HG02571 (cell line): ENCODE measurements around the gene CDK5.

Experiments used
- ATAC-seq: cut with Tn5 transposase; IDR thresholded peaks from one replicate; pipeline ENCODE4 v1.9.1; 2021; ENCODE audit warnings: mild to moderate bottlenecking, moderate library complexity; ENCODE audit not compliant: unreplicated experiment

The CDK5 gene

DNA sequence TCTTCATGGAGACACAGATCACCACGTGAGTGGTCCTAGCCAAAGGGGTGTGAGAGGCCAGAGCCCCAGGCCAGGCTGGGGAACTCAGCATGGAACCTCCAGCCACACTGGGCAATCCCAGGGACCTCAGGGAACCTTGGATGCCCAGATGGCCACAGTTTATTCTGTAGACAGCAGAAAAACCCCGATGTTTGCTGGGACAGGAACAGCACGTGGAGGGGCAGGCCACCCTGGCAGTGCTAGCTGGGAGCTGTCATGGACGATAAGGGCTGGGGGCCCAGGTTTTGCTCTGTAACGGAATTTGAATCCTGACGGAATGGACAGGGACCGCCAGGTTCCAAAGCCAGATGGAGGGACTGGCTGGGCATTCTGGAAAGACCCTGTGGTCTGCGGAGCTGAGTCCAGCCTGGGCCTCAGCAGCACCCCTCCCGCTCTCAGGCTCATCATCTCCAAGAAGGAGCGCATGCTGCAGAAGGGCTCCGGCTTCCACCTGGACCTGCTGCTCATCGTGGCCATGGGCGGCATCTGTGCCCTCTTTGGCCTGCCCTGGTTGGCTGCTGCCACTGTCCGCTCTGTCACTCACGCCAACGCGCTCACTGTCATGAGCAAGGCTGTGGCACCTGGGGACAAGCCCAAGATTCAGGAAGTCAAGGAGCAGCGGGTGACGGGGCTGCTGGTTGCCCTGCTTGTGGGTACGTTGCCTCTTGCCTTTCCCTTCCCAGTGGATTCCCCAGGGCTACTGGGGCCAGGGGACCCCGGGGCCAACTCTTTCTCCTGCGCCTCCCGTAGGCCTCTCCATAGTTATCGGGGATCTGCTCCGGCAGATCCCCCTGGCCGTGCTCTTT is 17.3 kb upstream of the CDK5 start:
- ATAC-seq, result no peak

DNA sequence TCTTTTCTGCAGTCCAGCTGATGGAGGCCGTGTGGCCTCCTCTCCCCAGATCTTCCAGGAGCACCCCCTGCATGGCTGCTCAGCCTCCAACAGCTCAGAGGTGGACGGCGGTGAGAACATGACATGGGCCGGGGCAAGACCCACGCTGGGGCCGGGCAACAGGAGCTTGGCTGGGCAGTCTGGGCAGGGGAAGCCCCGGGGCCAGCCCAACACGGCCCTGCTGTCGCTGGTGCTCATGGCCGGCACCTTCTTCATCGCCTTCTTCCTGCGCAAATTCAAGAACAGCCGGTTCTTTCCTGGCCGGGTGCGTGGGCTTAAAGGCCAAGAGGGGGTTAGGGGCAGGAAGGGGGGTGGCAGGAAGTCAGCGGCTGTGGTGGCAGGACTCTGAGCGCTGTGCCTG is 16.3 kb upstream of the CDK5 start:
- ATAC-seq, result no peak

DNA sequence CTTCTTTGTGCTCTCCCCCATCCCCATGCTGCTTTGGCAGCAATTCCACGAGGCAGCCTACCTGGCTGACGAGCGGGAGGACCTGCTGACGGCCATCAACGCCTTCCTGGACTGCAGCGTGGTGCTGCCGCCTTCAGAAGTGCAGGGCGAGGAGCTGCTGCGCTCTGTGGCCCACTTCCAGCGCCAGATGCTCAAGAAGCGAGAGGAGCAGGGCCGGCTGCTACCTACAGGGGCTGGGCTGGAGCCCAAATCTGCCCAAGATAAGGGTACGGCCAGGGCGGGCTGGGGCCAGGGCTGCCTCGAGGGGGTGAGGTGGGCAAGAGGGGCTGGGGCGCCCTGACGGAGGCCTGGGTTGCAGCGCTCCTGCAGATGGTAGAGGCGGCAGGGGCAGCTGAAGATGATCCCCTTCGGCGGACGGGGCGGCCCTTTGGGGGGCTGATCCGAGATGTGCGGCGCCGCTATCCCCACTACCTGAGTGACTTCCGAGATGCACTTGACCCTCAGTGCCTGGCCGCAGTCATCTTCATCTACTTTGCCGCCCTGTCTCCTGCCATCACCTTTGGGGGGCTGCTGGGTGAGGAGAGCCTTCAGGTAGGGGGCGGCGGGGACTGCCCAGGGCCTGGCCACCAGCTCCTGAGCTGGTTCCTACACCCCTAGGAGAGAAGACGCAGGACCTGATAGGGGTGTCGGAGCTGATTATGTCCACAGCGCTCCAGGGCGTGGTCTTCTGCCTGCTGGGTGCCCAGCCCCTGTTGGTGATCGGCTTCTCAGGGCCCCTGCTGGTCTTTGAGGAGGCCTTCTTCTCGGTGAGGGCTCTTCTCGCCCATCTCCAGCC is 13.6 kb upstream of the CDK5 start:
- no peak for ATAC-seq

DNA sequence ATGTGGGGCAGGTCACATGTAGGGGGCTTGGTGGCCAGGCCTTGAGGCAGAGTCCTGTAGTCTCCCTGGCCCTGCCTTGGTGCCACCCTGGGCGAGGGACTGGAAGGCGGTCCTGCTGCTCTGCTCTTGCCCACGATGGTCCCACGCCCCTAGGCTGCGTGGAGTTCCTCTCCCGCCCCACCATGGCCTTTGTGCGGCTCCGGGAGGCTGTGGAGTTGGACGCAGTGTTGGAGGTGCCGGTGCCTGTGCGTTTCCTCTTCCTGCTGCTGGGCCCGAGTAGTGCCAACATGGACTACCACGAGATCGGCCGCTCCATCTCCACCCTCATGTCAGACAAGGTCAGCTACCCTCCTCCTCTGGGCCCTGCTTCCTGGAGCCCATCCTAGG is 12.9 kb upstream of the CDK5 start:
- ATAC-seq, result no peak

DNA sequence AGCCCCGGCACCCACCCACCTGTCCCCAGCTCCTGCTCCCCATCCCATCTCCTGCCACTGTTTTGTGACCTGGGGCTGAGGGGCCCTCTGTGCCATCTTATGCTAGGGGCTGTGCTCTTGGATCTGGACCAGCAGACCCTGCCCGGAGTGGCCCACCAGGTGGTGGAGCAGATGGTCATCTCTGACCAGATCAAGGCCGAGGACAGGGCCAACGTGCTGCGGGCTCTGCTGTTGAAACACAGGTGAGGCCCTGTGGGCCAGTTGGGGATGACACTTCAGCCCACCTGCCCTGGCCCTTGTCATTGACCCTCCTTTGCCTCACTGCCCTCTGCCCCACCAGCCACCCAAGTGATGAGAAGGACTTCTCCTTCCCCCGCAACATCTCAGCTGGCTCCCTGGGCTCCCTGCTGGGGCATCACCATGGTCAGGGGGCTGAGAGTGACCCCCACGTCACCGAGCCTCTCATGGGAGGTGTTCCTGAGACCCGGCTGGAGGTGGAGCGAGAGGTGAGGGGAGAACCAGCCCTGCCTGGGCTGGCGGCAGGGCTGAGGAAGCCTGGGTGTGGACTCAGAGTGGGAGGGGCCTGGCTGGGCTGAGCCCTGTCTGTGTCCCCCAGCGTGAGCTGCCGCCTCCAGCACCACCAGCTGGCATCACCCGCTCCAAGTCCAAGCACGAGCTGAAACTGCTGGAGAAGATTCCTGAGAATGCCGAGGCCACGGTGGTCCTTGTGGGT is 12.3 kb upstream of the CDK5 start:
- no peak for ATAC-seq

DNA sequence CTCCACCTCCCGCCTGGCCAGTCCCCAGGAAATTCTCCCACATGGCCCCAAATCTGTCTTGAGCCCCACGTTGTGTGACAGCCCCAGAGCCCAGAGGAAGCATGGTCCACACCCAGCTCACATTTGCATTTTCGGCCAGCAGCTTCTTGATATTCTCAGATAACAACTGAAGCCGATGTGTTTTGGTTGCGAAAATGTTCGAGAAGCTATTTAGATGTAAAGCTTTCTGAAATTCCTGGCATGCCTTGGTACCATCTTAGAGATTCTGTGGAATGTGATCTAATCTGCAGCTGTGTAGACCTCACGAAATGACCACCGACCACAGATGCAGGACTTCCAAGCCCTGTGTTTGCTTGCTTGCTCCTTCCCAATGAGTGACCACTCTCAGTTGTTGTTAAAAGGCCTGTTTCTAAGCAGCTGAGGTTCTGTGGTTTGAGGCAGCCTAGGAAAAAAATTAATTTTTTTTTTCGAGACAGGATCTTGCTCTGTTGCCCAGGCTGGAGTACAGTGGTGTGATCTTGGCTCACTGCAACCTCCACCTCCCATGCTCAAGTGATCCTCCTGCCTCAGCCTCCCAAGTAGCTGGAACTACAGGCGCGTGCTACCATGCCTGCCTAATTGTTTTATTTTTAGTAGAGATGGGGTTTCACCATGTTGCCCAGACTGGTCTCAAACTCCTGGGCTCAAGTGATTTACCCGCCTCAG is 10.5 kb upstream of the CDK5 start:
- ATAC-seq, result no peak

DNA sequence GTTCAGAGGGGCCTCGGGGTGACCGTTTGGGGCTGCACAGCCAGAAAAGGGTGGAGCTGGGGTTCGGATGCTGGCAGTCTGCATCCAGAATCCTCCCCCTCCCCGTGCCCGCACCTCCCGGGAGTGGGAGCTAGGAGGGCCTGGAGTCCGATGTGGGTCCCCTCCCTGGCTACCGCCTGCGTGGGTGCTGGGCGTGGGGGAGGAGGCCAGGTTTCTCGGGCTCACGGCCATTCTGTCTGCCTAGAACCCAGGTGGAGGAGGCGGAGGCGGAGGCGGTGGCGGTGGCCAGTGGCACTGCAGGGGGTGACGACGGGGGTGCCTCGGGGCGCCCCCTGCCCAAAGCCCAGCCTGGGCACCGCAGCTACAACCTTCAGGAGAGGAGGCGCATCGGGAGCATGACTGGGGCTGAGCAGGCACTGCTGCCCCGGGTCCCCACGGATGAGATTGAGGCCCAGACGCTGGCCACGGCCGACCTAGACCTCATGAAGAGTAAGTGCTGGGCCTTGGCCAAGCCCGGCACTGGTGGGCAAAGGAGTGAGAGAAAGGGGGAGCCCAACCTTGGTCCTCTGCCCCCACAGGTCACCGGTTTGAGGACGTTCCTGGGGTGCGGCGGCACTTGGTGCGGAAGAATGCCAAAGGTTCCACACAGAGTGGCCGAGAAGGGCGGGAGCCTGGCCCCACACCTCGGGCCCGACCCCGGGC is 8.7 kb upstream of the CDK5 start:
- no peak for ATAC-seq

DNA sequence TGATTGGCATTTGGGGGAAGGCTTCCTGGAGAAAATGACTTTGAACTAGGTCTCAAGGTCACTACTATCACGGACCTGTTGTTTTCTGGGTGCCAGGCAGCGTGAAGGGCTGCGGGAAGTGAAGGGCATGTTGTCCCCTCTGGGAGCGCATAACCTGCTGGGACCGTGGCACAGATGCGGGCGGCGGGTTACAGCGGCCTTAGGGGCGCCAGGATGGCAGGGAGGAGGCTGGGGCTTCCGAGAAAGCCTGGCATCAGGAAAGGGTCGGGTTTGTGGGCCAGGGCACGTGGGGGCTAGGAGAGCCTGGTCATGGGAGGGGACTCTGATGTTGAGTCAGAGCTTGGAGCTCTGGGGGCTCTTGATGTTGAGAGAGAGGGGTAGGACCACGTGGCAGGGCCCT is 7.8 kb upstream of the CDK5 start:
- ATAC-seq, result no peak

DNA sequence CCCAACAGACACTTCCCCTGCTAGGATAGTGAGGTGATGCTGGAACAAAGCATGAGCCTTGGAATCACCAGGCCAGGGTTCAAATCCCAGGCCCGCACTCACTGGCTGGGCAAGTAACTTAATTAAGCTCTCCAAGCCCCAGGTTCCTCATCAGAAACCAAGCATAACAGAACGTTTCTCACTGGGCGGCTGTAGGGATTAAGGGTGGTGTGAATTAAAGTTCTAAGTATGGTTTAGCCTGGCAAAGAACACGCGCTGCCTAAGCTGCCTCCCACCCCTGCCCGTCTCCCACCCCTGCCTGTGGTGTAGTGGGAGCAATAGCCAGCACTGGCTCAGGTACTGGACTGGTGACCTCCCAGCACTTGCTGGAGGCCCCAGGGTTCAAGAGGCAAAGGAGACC is 7.3 kb upstream of the CDK5 start:
- ATAC-seq, result no peak

DNA sequence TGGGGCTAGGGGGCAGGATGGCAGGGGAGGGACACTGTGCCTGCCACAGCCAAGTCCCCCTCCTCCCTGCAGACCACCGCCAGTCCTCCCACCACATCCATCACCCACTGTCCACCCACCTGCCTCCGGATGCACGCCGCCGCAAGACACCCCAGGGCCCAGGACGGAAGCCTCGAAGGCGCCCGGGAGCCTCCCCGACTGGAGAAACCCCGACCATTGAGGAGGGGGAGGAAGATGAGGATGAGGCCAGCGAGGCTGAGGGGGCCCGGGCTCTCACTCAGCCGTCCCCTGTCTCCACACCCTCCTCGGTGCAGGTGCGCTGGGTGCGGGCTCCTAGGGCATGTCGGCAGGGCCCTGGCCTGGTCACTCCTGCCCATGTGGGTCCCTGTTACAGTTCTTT is 6.8 kb upstream of the CDK5 start:
- no peak for ATAC-seq

DNA sequence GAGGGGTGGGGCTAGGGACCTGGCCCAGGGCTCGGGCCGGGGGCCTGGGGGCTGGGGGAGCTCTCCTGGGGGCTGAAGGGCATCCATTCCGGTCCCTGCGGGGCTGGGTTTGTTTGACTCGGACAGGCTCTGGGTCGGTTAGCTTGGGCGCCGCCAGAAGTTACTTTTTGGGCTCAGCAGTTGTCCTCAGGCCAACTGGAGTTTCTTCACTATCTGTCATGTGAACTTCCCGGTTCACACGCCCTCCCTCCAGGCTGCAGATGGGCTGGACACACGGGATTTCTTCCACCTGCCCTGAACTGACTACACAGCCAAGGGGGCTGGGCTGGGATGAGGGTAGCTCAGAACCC is 5.5 kb upstream of the CDK5 start:
- ATAC-seq, result no peak

DNA sequence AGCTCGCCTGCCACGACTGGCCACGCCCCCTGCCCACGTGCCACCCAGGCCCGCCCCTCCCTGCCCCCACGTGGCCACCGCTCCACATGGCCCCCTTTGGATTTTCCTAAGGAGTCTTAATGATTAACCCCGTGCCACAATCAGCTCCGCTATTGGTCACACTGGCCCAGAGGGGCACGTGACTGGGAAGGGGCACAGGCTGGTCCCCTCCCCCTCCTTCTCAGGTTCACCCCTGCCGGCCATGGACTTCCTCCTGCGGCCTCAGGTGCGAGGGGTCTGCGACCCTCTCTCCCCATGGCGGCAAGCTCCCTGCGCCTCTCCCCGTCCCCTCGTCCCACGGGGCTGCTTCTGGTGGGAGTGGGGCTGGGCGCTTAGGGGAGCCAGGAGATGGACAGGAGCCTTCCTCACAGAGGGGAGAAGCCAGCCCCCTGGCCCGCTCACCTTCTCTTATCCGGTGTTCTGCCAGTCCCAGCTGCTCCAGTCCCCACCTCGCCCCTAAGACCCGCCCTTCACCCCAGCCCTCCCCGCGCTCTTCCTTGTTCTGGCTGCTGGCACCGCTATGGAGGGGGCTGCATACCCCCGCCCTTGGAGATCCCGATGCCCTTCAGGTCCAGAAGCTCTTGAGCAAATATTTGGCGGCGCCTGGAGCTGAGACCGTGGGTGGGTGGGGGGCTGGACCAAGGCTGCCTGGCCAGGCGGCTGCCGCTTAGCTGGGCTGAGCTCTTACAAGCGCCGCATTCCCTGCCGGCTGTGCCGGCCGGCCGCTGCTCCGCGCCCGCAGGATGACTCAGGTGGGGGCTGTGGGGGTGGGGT is 4.9 kb upstream of the CDK5 start:
- no peak for ATAC-seq

DNA sequence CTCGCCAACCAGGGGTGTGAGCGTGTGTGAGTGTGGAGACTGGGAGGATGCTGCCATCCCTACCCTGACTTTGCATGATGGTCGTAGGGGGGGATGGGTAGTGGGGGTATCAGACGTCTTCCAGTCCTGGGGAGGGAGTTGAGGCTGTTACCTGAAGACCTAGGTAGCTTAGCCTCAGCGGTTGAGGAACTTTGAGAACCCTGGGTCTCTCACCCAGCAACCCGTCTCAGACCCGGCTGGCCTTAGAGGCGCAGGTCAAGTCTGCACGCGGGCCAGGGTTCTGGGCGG is 4.4 kb upstream of the CDK5 start:
- no peak for ATAC-seq

DNA sequence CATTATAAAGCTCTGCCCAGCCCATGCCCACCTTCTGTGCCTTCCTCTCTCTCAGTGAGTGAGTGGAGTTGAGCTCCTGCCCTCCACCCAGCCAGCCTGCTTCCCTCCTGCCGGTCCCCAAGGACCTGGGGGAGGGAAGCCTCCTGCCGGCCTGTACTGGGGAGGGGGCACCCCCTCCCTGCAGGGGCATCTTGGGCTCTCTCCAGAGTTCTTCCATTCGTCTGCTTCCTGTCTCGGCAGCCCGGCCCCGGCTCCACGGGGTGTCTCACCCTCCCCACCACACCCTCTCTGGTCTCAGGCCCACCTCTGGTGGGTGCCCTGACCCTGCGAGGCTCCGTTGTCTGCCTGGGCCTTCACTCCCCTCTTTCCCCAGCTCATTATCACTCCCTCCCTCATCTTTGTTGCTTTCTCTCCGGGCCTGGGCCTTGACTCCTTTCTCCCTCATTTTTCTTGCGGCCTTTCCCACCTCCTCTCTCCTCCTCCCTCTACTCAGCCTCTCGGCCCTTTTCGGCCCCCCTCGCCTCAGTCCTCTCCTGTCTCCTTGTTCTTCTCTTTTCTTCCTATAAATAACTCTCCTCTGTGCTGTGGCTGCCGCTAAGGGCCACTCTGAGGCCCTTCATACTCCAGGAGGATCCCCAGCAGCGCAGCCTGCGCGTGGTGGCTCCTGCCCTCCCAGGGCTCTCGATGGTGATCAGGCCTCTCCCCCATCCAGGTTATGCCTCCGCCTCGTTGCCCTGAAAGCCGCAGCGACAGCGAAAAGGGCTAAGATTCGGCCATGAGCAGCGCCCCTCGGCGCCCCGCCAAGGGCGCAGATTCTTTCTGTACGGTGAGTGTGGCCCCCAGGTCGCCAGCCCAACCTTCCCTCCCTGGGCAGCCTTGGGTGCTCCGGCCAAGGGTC is 3.8 kb upstream of the CDK5 start:
- ATAC-seq, result no peak

DNA sequence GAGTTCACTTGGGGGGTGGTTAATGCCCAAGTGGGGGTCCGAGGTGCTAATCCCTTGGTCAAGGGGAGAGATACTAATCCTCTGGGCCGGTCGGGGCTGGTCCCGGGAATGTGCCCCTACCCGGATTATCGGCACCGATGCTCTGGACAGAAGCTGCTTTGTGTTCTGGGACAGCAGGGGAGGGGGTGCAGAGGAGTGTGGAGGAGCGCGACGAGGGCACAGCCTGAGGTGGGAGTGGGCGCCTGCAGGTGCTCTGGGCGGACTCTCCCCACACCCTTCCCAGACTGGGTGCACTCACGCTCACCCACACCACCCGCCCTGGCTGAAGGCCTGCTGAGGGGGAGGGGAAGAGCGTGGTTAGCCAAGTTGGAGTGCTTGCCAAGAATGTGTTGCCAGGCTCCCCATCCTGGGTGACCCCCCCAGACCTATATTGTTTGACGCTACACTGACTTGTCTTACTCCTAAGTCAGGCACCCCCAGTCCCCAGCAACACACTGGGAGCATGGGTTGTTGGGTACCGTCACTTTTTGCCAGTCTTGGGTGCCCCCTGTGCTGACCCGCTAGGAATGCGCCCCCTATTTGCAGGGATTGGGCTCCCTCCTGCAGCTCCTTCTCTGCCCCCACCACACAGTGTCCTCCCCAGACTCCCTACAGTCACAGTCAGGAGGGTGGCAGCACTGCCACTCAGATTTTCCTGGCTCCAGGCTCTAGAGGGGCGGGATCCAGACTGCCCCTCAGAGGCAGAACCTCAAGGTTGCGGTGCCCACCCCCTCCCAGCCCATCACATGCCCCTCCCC is 2.9 kb upstream of the CDK5 start:
- no peak for ATAC-seq

DNA sequence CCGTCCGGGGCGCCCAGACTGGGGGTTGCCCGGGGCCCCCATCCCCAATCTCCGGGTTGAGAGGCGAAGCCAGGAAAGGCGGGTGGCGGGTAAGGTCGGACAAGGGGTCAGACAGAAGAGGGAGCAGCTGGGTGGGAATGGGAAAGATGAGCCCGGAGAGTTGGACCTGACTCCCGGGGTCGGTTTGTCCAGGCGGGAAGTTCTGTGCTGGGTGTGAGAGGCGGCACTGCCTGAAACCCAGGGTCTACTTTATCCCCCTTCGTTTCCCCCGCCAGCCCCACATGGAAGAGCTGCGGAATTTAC is 2.4 kb upstream of the CDK5 start:
- ATAC-seq, result no peak

DNA sequence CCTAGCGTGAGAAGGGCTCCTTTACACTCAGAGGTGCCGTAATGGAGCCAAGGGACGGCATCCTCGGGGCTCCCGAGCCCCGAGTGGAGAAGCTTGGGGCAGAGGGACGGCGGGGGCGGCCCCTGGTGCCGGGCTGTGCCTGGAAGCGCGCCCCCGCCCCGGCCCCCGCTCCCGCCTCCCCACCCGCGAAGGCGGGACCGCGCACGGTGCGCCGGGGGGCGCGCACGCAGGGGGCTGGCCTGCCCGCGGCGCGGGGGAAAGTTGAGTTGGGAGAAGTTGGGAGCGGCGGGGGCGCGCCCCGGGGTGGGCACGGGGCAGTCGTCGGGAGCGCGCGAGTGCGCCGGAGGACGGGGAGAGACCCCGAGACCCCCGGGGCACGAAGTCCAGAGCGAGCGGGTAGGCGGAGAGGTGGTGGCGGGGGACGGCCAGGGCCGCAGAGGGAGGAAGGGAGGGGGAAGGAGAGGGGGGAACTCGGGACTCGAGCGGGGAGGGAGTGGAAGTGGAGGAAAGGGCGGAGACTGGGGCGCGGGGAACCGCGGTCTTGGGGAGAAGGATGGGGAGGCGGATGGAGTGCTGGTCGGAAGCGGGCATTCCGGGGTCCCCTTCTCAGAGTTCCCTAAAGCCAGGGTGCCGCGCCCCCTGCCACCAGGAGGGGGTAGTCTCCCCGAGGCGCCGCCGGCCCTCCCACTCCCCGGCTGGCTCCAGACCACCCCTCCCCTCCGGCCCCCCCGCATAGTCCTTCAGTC is 1.8 kb upstream of the CDK5 start, which contains the start of gene SLC4A2:
TSS of gene SLC4A2 (plus strand) at position 223 of the 746 bp plus-strand sequence. CDS start 2,399 bp downstream, outside the sequence.
- ATAC-seq, result peak; percentile 33
